ENCODE data around the gene RANGAP1. TPM values are rescaled to one million over a fixed set of nuclear protein-coding genes. Genes with fewer than 3 reads are reported as not detected.

The RANGAP1 gene
- total RNA-seq, 1 donor from 2014 or later, result 78.0 TPM

- H3K27me3 Mint-ChIP-seq, result no peaks in the 10 kb centered on the region
- no peaks in the 10 kb centered on the region for H3K9me3 Mint-ChIP-seq (ENCODE audit: low read depth)
- no peak overlapping the region for H3K4me3 Mint-ChIP-seq (ENCODE audit: low read depth)
- peaks cover 13% of the 10 kb centered on the region for H3K36me3 Mint-ChIP-seq (ENCODE audit: insufficient read depth)
- H3K27ac Mint-ChIP-seq, result no peak overlapping the region
- no peak for TF ChIP-seq CTCF (IDR thresholded peaks at IDR 0.05; ENCODE audit: unreplicated experiment)
- no peaks in the 10 kb centered on the region for H3K4me1 Mint-ChIP-seq (ENCODE audit: low read depth)
- no peak for DNase-seq (ENCODE audit: low spot score, unreplicated experiment)
Measured at GRCh38 chr22:41332217-41332939, 46.4 kb upstream of the RANGAP1 start.

- Mint-ChIP-seq H3K9me3 (ENCODE audit: low read depth) (no peaks in the 10 kb centered on the region), H3K27ac (no peak overlapping the region), H3K4me1 (ENCODE audit: low read depth) (no peaks in the 10 kb centered on the region), H3K36me3 (ENCODE audit: insufficient read depth) (peaks cover 13% of the 10 kb centered on the region), H3K4me3 (ENCODE audit: low read depth) (no peak overlapping the region), H3K27me3 (no peaks in the 10 kb centered on the region)
- DNase-seq (ENCODE audit: low spot score, unreplicated experiment), result no peak
- TF ChIP-seq CTCF (IDR thresholded peaks at IDR 0.05; ENCODE audit: unreplicated experiment), result no peak
Measured at GRCh38 chr22:41330169-41330568, 44.2 kb upstream of the RANGAP1 start.

GRCh38 chr22:41327124-41327523, 41.1 kb upstream of the RANGAP1 start:
- no peak overlapping the region for H3K4me3 Mint-ChIP-seq (ENCODE audit: low read depth)
- no peak for DNase-seq (ENCODE audit: low spot score, unreplicated experiment)
- H3K27ac Mint-ChIP-seq, result no peak overlapping the region
- no peak for TF ChIP-seq CTCF (IDR thresholded peaks at IDR 0.05; ENCODE audit: unreplicated experiment)
- H3K4me1 Mint-ChIP-seq (ENCODE audit: low read depth), result no peaks in the 10 kb centered on the region
- peaks cover 18% of the 10 kb centered on the region for H3K36me3 Mint-ChIP-seq (ENCODE audit: insufficient read depth)
- H3K9me3 Mint-ChIP-seq (ENCODE audit: low read depth), result no peaks in the 10 kb centered on the region
- H3K27me3 Mint-ChIP-seq, result no peaks in the 10 kb centered on the region

GRCh38 chr22:41324821-41325528, 39.0 kb upstream of the RANGAP1 start:
- DNase-seq (ENCODE audit: low spot score, unreplicated experiment), result no peak
- H3K27me3 Mint-ChIP-seq, result no peaks in the 10 kb centered on the region
- peaks cover 16% of the 10 kb centered on the region for H3K36me3 Mint-ChIP-seq (ENCODE audit: insufficient read depth)
- no peak for TF ChIP-seq CTCF (IDR thresholded peaks at IDR 0.05; ENCODE audit: unreplicated experiment)
- H3K9me3 Mint-ChIP-seq (ENCODE audit: low read depth), result no peaks in the 10 kb centered on the region
- no peak overlapping the region for H3K27ac Mint-ChIP-seq
- H3K4me1 Mint-ChIP-seq (ENCODE audit: low read depth), result no peaks in the 10 kb centered on the region
- no peak overlapping the region for H3K4me3 Mint-ChIP-seq (ENCODE audit: low read depth)

- DNase-seq (ENCODE audit: low spot score, unreplicated experiment), result no peak
- Mint-ChIP-seq H3K27ac (no peak overlapping the region), H3K9me3 (ENCODE audit: low read depth) (no peaks in the 10 kb centered on the region), H3K36me3 (ENCODE audit: insufficient read depth) (peaks cover 12% of the 10 kb centered on the region), H3K27me3 (no peaks in the 10 kb centered on the region), H3K4me3 (ENCODE audit: low read depth) (no peak overlapping the region), H3K4me1 (ENCODE audit: low read depth) (no peaks in the 10 kb centered on the region)
- TF ChIP-seq CTCF (IDR thresholded peaks at IDR 0.05; ENCODE audit: unreplicated experiment), result no peak
Measured at GRCh38 chr22:41320416-41321240, 34.6 kb upstream of the RANGAP1 start.
